Activated B cell treated with CpG ODN at 0.5 μM for 24 hours (primary cell): ENCODE results near the gene FBXL7. TPM values are rescaled to one million over a fixed set of nuclear protein-coding genes. Genes with fewer than 3 reads are reported as not detected.

Experiments
- ATAC-seq: fragments of 200-7000 bp; cut with Tn5 transposase; one replicate; pipeline ENCODE4 v1.10.0; 2021; ENCODE audit warnings: low read depth, mild to moderate bottlenecking, moderate library complexity
- CTCF ChIA-PET: fragments of 350-600 bp; sonication (Branson Sonifier 250); formaldehyde crosslinking; loops from one replicate; lab custom pipeline; 2021; ENCODE audit warnings: antibody characterized with exemption; lab: Charles Lee
- POLR2A ChIA-PET: fragments of 350-600 bp; sonication (Branson Sonifier 250); formaldehyde crosslinking; loops from one replicate; lab custom pipeline; 2021; ENCODE audit warnings: antibody characterized with exemption; lab: Charles Lee
- DNase-seq: peaks from one replicate; pipeline ENCODE4 v3.0.0; 2022
- H3K27ac Mint-ChIP-seq: one replicate; pipeline ENCODE4 v1.8.0; 2020; ENCODE audit warnings: mixed read lengths
- H3K27me3 Mint-ChIP-seq: one replicate; pipeline ENCODE4 v1.8.0; 2021; ENCODE audit warnings: mixed read lengths
- H3K36me3 Mint-ChIP-seq: one replicate; pipeline ENCODE4 v1.8.0; 2021; ENCODE audit warnings: low read depth, mixed read lengths
- H3K4me1 Mint-ChIP-seq: one replicate; pipeline ENCODE4 v1.8.0; 2021; ENCODE audit warnings: mixed read lengths
- H3K4me3 Mint-ChIP-seq: one replicate; pipeline ENCODE4 v1.8.0; 2020; ENCODE audit warnings: mild to moderate bottlenecking, mixed read lengths
- H3K9me3 Mint-ChIP-seq: one replicate; pipeline ENCODE4 v1.8.0; 2020; ENCODE audit warnings: mixed read lengths
- CTCF ChIP-seq: fragments of 200-600 bp; IDR thresholded peaks from one replicate; pipeline ENCODE4 v1.8.0; 2022; ENCODE audit warnings: antibody characterized with exemption, mild to moderate bottlenecking
- intact Hi-C: fragments of 100-400 bp; cut with micrococcal nuclease; formaldehyde crosslinking; loops from one replicate; pipeline ENCODE4 v1.15.1; 2024
- total RNA-seq: library from RNA; stranded (reverse); gene quantifications from 2 replicates; pipeline ENCODE4 v1.2.3, GENCODE V29; 2022

Gene FBXL7
- total RNA-seq, 1 donor from 2014 or later: not detected

- no peaks in the 10 kb centered on the region for H3K27me3 Mint-ChIP-seq
- no peak for TF ChIP-seq CTCF
- ChIA-PET POLR2A (no interaction called here), CTCF (no interaction called here)
- H3K27ac Mint-ChIP-seq: no peak overlapping the region
- intact Hi-C loops: no loop called here
- no peak for DNase-seq
- ATAC-seq: no peak
- peaks cover 3% of the 10 kb centered on the region for H3K9me3 Mint-ChIP-seq
- no peaks in the 10 kb centered on the region for H3K36me3 Mint-ChIP-seq
- no peak overlapping the region for H3K4me3 Mint-ChIP-seq
- no peaks in the 10 kb centered on the region for H3K4me1 Mint-ChIP-seq
These were observed 272.2 kb downstream of the FBXL7 start for GRCh38 chr5:15772131-15772530.

GRCh38 chr5:15774632-15775031, 274.7 kb downstream of the FBXL7 start:
- Mint-ChIP-seq H3K27ac (no peak overlapping the region), H3K27me3 (no peaks in the 10 kb centered on the region), H3K9me3 (no peaks in the 10 kb centered on the region), H3K4me3 (no peak overlapping the region), H3K36me3 (no peaks in the 10 kb centered on the region), H3K4me1 (no peaks in the 10 kb centered on the region)
- ATAC-seq: no peak
- ChIA-PET CTCF (no interaction called here), POLR2A (no interaction called here)
- intact Hi-C loops: no loop called here
- DNase-seq: no peak
- no peak for TF ChIP-seq CTCF

- DNase-seq: no peak
- no peak overlapping the region for H3K4me3 Mint-ChIP-seq
- POLR2A ChIA-PET: no interaction called here
- no peaks in the 10 kb centered on the region for H3K4me1 Mint-ChIP-seq
- H3K27me3 Mint-ChIP-seq: no peaks in the 10 kb centered on the region
- CTCF ChIA-PET: no interaction called here
- no peaks in the 10 kb centered on the region for H3K36me3 Mint-ChIP-seq
- intact Hi-C loops: no loop called here
- H3K9me3 Mint-ChIP-seq: peaks cover 2% of the 10 kb centered on the region
- TF ChIP-seq CTCF: no peak
- H3K27ac Mint-ChIP-seq: no peak overlapping the region
- no peak for ATAC-seq
These were observed 276.4 kb downstream of the FBXL7 start for GRCh38 chr5:15776346-15776745.

- POLR2A ChIA-PET: no interaction called here
- TF ChIP-seq CTCF: no peak
- H3K27ac Mint-ChIP-seq: no peak overlapping the region
- peaks cover 2% of the 10 kb centered on the region for H3K9me3 Mint-ChIP-seq
- H3K4me3 Mint-ChIP-seq: no peak overlapping the region
- H3K36me3 Mint-ChIP-seq: no peaks in the 10 kb centered on the region
- DNase-seq (no peak), ATAC-seq (no peak)
- CTCF ChIA-PET: no interaction called here
- no peaks in the 10 kb centered on the region for H3K4me1 Mint-ChIP-seq
- intact Hi-C loops: no loop called here
- no peaks in the 10 kb centered on the region for H3K27me3 Mint-ChIP-seq
These were observed 283.8 kb downstream of the FBXL7 start for GRCh38 chr5:15783734-15784133.

GRCh38 chr5:15785531-15785981, 285.6 kb downstream of the FBXL7 start:
- no peaks in the 10 kb centered on the region for H3K36me3 Mint-ChIP-seq
- POLR2A ChIA-PET: no interaction called here
- ATAC-seq (no peak), DNase-seq (no peak)
- intact Hi-C loops: no loop called here
- H3K4me1 Mint-ChIP-seq: no peaks in the 10 kb centered on the region
- CTCF ChIA-PET: no interaction called here
- H3K4me3 Mint-ChIP-seq: no peak overlapping the region
- no peak overlapping the region for H3K27ac Mint-ChIP-seq
- H3K27me3 Mint-ChIP-seq: no peaks in the 10 kb centered on the region
- H3K9me3 Mint-ChIP-seq: peaks cover 2% of the 10 kb centered on the region
- TF ChIP-seq CTCF: no peak
